Medulla oblongata (tissue), 1 donor: ENCODE results near the gene MCTP2.
"Not testable (repeated sequence)": the region's sequence is repeated elsewhere in the genome, so short reads cannot be mapped to it uniquely, and the experiment has no call there.

Source experiments
- DNase-seq: peaks from one replicate; pipeline ENCODE4 v3.0.0-alpha.2; 2015; ENCODE audit errors: extremely low spot score

The MCTP2 gene

DNA sequence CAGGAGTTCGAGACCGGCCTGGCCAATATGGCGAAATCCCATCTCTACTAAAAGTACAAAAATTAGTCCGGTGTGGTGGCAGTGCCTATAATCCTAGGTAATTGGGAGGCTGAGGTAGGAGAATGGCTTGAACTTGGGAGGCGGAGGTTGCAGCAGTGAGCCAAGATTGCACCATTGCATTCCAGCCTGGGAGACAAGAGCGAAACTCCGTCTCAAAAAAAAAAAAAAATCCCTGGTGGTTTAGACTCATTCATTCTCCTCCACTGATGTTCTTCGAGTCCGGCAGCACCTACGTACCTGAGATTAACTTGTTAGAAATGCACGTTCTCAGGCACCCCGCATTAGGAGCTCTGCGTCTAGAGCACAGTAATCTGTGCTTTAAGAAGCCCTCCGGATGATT is 3.7 kb downstream of the MCTP2 start:
- no peak for DNase-seq

DNA sequence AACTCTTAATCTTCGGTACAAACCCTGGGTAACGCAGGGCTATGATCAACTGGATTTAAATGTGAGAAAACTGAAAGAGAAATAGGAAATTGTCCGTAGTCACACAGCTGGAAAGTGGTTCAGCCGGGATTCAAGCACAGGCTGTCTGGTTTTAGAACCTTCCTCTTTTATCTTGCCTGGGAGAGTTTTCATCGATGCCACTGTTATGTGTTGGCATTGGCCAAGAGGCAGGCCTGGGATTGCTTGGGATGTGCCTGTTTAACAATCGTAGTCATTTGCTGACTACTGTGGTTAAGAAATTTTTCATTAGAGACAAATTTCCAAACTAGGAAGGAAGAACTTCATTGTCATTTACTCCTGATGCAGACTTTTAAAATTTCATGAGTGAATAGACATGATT is 4.3 kb downstream of the MCTP2 start:
- no peak for DNase-seq

- DNase-seq = no peak
Measured at GRCh38 chr15:94236608-94237007, 5.2 kb downstream of the MCTP2 start.

DNA sequence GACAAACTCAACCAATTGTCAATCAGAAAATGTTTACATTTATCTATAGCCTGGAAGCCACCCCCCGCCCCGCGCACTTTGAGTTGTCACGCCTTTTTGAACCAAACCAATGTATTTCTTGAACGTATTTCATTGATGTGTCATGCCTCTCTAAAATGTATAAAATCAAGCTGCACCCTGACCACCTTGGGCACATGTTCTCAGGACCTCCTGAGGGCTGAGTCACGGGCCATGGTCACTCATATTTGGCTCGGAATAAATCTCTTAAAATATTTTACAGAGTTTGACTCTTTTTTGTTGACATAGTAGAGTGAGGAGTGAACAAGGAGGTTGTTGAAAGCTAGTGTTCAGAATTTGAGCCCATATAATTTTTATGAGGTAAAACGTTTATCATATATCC is 6.5 kb downstream of the MCTP2 start:
- no peak for DNase-seq

GRCh38 chr15:94238539-94239118 is 7.3 kb downstream of the MCTP2 start:
- DNase-seq = no peak

DNA sequence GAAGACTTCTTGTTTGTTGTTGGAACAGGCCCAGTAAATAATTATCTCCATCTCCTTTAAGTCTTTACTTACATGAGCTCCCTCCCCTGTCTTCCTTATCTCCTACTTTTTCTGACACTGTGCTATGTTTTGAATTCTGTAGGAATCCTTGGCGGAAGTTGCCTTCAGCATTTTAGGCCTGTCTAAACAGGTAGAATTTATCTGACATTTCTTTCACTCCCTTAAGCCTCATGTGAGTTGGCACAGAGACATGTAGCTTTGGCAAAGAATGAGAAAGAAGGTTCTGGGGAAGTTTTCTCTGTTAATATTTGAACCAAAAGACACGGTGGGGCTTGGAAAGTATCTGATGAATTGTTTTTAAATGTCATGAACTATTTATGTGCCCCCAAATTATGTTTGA is 8.1 kb downstream of the MCTP2 start:
- no peak for DNase-seq

DNA sequence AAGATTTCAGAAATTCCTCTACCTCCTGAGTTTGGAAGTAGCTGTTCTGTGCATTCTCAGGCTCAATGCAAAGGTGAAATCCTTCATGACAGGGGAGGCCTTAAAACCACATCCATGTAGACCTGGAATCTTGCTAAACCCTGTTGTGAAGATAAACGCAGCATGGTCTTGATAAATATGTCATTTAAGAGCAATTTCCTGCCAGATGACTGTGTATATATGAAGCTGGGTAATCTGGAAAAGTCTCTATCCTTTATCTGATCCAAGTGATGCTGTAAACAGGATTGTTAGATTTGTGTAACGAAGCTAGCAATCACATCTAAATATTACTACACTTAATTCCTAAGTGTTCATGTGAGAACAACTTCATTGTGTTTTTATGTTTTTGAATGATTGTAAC is 9.1 kb downstream of the MCTP2 start:
- DNase-seq = no peak

DNA sequence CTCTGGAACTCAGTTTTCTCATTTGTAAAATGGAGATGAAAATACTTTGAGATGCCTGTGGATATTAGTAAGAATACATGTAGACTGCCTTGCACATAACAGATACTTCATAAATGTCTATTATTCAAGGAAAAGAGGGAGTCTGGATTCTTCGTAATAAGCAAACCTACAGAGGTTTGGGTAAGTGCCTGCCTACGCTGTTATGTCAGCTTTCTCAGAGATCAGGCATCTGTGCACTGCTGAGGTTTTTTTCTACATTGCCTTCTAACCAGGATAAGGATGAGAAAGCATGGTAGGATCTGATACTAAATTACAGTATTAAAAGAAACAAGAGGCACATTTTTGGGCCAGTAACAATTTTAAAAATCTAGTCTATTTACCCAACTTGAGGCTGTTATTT is 10.9 kb downstream of the MCTP2 start:
- no peak for DNase-seq

- DNase-seq = not testable (repeated sequence)
Measured at GRCh38 chr15:94243003-94243402, 11.6 kb downstream of the MCTP2 start.

GRCh38 chr15:94243418-94243817 is 12.1 kb downstream of the MCTP2 start:
- DNase-seq = no peak

DNA sequence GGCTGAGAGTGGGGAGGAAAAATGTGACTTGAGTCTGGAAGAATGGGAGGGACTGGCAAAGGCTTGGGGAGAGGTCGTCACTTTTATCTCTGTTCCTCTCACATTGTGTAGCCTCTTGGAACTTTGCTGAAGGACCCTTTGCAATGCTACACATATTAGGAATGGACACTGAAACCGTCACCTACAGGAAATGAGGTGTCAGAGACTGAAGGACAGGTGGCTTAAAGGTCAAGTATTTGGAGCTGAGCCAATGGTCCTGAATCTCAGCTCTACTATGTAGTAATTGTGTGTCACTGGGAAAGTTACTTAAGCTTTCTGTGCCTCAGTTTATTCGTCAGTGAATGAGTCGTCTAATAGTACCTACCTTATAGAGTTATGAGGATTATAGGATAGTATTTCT is 14.7 kb downstream of the MCTP2 start:
- no peak for DNase-seq

- no peak for DNase-seq
Measured at GRCh38 chr15:94247789-94248638, 16.7 kb downstream of the MCTP2 start.

GRCh38 chr15:94250801-94251200 is 19.4 kb downstream of the MCTP2 start:
- DNase-seq = no peak

- DNase-seq = no peak
Measured at GRCh38 chr15:94252223-94252766, 20.9 kb downstream of the MCTP2 start.

GRCh38 chr15:94252906-94253491 is 21.6 kb downstream of the MCTP2 start:
- DNase-seq = no peak

DNA sequence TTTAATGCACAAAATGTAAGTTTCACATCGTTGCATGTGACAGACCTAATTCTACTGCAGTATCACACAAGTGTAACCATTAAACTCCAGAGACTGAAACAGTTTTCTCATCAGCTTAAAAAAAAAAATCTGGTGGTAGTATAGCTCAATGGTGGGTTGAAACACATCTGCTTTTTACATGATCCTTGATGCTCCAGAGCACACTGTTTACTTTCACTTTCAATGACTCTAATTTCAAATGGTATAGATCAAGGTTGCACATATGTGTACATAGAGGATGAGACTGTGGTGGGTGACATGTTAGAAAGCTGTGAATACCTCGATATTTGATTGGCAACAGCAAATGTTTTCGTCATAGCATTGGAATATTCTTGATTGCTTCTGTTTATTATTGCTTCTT is 22.4 kb downstream of the MCTP2 start:
- no peak for DNase-seq

DNA sequence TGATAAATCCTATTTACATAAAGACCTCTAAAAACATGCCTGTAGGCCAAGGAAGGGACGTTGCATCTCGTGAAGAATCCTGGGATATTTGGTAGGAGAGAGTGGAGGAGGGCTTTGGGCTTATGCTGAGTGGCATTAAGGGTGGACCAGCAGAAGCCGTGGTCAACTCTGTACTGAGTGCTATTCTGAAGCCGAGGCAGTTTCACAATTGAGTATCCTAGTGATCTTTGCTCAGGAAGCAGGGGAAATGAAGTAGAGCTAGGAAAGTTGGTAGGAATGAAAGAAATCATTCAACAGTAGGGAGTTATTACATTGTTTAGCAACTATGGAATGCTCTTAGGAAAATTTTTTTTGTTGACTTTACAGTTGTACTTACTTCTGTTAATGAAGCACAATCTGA is 24.2 kb downstream of the MCTP2 start:
- DNase-seq = no peak

GRCh38 chr15:94256511-94256910 is 25.1 kb downstream of the MCTP2 start:
- DNase-seq = no peak

GRCh38 chr15:94257776-94258175 is 26.4 kb downstream of the MCTP2 start:
- DNase-seq = not testable (repeated sequence)

DNA sequence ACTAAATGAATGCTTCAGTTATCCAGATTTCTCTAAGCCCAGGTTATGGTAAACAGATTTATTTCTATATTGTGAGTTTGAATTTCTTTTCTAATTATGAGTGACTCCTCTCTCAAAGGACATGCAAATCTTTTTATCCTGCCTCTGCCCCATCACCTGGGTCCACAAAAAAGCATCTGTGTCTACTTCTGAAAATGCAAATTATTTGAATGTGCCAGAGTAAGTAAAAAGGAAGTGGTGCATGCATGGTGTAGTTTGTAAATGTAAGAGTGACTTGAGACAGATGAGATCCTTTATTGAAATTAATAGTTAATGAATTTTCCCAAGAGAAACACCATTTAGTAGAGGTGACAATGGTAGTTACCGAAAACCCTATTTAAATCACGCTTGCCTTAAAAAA is 26.9 kb downstream of the MCTP2 start:
- DNase-seq = no peak

GRCh38 chr15:94259121-94259751 is 27.9 kb downstream of the MCTP2 start:
- DNase-seq = no peak

- DNase-seq = no peak
Measured at GRCh38 chr15:94259863-94260262, 28.5 kb downstream of the MCTP2 start.
